ENCODE measurements around the gene SND1.

SND1 gene

GRCh38 chr7:128128401-128128800 is 476.4 kb downstream of the SND1 start:
- DNase-seq: no peak

DNA sequence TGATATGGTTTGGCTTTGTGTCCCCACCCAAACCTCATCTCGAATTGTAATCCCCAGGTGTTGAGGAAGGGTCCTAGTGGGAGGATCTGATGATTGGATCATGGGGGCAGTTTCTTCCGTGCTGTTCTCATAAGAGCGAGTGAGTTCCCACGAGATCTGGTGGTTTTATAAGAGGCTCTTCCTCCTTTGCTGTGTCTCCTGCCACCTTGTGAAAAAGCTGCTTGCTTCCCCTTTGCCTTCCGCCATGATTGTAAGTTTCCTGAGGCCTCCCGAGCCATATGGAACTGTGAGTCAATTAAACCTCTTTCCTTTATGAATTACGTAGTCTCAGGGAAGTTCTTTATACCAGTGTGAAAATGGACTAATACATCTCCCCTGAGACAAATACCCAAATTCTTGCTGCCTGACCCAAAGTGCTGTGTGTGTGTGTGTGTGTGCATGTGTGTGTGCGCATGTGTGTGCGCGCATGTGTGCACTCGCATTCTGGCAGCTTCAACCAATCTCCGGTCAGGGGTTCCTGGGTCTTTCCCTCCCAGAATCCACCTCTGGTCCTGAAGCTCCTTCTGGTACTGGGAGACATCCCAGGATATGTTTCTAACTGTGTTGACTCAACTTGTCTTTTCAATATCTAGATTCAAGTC is 477.4 kb downstream of the SND1 start:
- peak; percentile 38 to 46 (median 42) for DNase-seq

DNA sequence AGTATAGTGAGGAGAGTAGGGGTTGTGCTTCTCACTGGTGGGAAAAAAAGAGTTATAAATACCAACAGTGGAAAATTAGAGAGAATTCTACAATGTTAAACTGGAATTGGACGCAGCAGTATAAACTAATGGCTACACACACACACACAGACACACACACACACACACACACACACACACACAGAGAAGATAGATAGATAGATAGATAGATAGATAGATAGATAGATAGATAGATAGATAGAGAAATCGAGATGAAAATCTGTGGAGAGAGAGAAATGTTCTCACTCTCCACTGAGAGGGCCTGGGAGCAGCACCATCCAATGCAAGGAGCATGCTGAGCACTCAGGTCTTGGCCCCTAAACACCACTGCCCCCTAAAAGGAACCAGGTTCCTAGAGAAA is 479.1 kb downstream of the SND1 start:
- no peak for DNase-seq

GRCh38 chr7:128131731-128132130 is 479.7 kb downstream of the SND1 start:
- no peak for DNase-seq

DNA sequence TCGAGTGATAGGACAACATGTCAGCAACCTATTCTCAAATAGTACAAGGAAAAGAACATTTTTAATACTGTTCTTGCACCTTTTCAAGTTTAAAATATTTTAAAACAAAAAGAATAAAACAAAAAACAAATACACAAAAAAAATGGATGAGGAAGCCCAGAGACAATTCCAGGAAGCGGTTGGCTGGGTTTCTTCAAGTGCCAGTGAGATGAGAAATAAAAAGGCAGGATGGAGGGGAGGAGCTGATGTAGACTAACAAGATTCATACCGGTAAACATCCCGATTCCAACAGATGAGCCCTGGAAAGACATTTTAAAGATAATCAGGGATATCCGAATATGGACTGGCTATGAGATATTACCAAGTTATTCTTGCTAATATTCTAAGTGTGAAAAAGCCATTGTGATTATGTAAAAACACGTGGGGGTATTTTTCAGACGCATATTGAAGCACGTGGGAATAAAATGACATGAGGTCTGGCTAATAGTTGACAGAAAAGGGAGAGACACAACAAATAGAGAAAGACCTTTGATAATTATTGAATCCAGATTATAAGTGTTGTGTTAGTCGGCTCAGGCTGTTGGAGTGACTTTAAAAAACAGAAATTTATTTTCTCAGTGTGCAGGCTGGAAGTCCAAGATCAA is 480.6 kb downstream of the SND1 start:
- DNase-seq: no peak

GRCh38 chr7:128135159-128135514 is 483.1 kb downstream of the SND1 start:
- no peak for DNase-seq

DNA sequence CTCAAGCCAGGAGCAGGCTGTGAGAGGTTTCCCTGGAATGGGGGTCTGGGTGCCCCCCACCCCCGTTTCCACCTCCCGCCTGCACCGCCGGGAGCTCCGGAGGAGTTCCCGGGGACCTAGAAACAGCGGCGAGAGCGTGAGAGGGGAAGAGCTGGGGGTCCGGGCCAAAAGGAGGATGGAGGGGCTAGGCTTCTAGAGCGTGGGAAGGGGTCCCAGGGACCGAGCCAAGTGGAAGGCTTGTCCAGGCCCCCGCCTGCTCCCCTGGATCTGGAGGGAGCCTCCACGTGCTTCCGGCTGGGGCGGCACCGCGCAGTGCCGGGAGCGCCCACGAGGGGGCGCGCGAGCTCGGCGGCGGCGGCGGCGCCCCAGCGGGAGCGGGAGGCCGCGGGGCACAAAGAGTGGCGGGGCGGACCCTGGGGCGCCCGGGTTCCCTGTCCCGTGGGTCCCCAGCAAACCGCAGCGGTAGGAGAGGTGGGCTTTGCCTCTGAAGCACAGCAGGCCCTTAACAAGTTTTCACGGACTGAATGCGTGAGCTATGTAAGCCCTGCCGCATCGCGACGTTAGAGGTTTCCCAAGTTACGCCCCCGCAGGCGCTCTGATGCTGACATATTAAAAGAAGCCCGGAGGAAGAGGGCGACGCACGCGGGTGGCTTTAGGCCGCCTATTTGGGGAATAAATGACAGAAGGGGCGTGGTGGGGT is 483.7 kb downstream of the SND1 start:
- peak; percentile 83 to 94 (median 93) for DNase-seq

GRCh38 chr7:128136215-128136597 is 484.2 kb downstream of the SND1 start:
- no peak for DNase-seq

DNA sequence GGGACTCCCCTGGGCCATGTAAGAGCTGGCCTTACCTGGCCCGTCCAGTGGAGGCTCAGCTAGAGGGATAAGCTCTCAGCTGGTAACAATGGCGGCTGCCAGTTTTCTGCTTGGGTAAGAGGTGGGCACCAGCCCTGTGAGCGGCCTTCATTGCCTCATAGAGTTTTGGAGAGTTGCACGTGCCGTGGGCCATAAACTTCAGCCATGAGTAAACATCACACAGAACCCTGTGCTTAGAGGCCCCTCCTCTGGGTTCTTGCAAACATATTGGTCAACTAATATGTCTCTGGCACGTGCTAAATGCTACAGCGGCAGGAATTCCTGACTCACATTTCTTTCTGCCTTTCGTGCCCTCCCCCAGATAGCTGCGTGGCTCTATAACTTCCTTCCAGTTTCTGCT is 485.2 kb downstream of the SND1 start:
- peak; percentile 74 to 89 (median 80) for DNase-seq

- DNase-seq: no peak
These were observed 487.4 kb downstream of the SND1 start for GRCh38 chr7:128139406-128139805.

GRCh38 chr7:128141683-128142195 is 489.7 kb downstream of the SND1 start:
- no peak for DNase-seq

Measured in suppressor macrophage treated with lipopolysaccharide for 1 hour (primary cell).